ENCODE data around the gene PSME3IP1. TPM values are rescaled to one million over a fixed set of nuclear protein-coding genes. Genes with fewer than 3 reads are reported as not detected.

The PSME3IP1 gene
- total and polyA plus RNA-seq, 9 of the 15 experiments (the other 6 are each of a cell fraction or from before 2014, with no cell fraction given), result 63.8 to 187 (median 142) TPM

DNA sequence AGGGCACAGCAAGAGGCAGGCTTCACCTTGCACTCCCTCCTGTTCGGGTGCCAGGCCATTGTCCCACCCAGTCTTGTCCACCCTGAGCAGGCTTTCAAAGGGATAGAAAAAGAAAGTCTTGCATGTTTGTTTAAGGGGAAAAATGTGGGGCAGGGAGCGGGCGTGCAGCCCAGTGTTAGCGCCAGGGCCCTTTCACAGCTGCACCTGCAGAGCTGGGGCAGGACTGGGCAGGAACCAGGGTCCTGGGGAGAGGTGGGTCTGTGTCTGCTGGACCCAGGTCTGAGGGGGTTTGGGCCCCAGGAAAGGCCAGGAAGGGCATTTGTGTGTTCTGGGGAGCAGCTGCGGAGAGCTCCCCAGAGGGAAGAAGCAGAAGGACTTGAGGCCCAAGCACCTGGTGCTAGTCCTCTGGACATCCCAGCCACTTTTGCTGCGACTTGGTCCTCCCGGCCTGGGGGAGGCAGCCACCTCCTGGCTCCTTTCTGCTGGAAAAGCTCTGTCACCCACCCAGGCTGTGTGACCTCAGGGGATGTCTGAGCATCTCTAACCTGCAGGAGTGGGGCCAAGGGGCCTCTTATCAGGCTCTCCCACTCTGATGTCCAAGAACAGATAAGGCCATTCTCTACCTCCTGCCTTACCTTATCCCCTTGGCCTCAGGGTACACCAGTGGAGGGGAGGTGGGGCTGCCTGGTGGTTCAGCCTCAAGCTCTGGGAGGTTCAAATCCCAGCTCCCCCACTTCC is 44.7 kb downstream of the PSME3IP1 start:
- H3K27me3 ChIP-seq (ENCODE audit: control insufficient read depth in 2 of 2, insufficient read depth in 2 of 2, low read length in 2 of 2), result no peaks in the 10 kb centered on the region
- POLR2A ChIA-PET, result interaction anchor here (1.0 to 5.7 kb wide), 4 partner anchors 9 to 121 kb away, joined by 3 to 27 read pairs (median 4); no protein-coding TSS in a partner anchor
- H3K4me2 ChIP-seq (ENCODE audit: insufficient read depth, low read length), result peak overlapping the region; percentile 6; the same call in 1 of the 2 replicates
- ATAC-seq (peak; percentile 62), FAIRE-seq (peak; percentile 80), DNase-seq (ENCODE audit: extremely low read depth in 1 of 4, low spot score in 3 of 4) (peak; percentile 58 to 83 (median 76))
- peak overlapping the region in 1 of 2 experiments; percentile 73; a peak in 2 of 4 replicates for H3K9ac ChIP-seq (ENCODE audit: insufficient read depth in 1 of 2, low read depth in 2 of 2, low read length in 2 of 2)
- H3K79me2 ChIP-seq (ENCODE audit: control insufficient read depth, insufficient read depth, low read length), result no peaks in the 10 kb centered on the region
- intact Hi-C loops (cut with micrococcal nuclease) (no loop called here), in situ Hi-C loops (cut with MboI) (no loop called here)
- peaks cover 23 to 35% of the 10 kb centered on the region in 2 experiments for H3K4me1 ChIP-seq (replicated peaks in 1 of 2; ENCODE audit: control insufficient read depth in 2 of 2, insufficient read depth in 2 of 2, low read length in 2 of 2)
- CTCF ChIA-PET (ENCODE audit: low intra/inter-chr PET ratio), result no interaction called here
- no peaks in the 10 kb centered on the region for H3K9me3 ChIP-seq (replicated peaks; ENCODE audit: control insufficient read depth, insufficient read depth, low read depth, low read length)
- H4K20me1 ChIP-seq (replicated peaks; ENCODE audit: control insufficient read depth, insufficient read depth, low read length), result 0 out of 2 replicates have a peak, but pooled peaks cover 3% of the 10 kb centered on the region
- no TSS peak for BruUV-seq (replicated peaks)
- no peak overlapping the region for H3K4me3 ChIP-seq
- H3K27ac ChIP-seq (ENCODE audit: extremely low read depth, low read depth, low read length), result no peak overlapping the region
- no peaks in the 10 kb centered on the region for H3K9me1 ChIP-seq (ENCODE audit: control insufficient read depth, insufficient read depth, low read length)
- H3K36me3 ChIP-seq (ENCODE audit: control insufficient read depth, insufficient read depth, low read length), result no peaks in the 10 kb centered on the region
- 52% methylated on average over 6 of the region's 7 CpGs for WGBS (ENCODE audit: insufficient coverage, low coverage, missing lambda C conversion rate)
- H2AFZ ChIP-seq (ENCODE audit: low read depth, low read length), result peak overlapping the region; percentile 21; the same call in 1 of the 2 replicates
- TF ChIP-seq SMARCE1 (IDR thresholded peaks at IDR 0.05), result 0 out of 2 replicates have a peak, but pooled peaks have one; percentile 29
- no peak for TF ChIP-seq ELF2 (CRISPR knock-in tag; IDR thresholded peaks at IDR 0.05)
- TF ChIP-seq KHSRP (IDR thresholded peaks at IDR 0.05), result no peak
- TF ChIP-seq, protein P1, sequence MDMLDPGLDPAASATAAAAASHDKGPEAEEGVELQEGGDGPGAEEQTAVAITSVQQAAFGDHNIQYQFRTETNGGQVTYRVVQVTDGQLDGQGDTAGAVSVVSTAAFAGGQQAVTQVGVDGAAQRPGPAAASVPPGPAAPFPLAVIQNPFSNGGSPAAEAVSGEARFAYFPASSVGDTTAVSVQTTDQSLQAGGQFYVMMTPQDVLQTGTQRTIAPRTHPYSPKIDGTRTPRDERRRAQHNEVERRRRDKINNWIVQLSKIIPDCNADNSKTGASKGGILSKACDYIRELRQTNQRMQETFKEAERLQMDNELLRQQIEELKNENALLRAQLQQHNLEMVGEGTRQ (CRISPR knock-in tag; IDR thresholded peaks at IDR 0.05), result no peak
- TF ChIP-seq DPF2 (IDR thresholded peaks at IDR 0.05), result peak; percentile 70
- TF ChIP-seq TCF3 (CRISPR knock-in tag; IDR thresholded peaks at IDR 0.05), result peak; percentile 69
- TF ChIP-seq ZNF766 (CRISPR knock-in tag; conservative IDR thresholded peaks at IDR 0.05), result no peak
- TF ChIP-seq, protein P2, sequence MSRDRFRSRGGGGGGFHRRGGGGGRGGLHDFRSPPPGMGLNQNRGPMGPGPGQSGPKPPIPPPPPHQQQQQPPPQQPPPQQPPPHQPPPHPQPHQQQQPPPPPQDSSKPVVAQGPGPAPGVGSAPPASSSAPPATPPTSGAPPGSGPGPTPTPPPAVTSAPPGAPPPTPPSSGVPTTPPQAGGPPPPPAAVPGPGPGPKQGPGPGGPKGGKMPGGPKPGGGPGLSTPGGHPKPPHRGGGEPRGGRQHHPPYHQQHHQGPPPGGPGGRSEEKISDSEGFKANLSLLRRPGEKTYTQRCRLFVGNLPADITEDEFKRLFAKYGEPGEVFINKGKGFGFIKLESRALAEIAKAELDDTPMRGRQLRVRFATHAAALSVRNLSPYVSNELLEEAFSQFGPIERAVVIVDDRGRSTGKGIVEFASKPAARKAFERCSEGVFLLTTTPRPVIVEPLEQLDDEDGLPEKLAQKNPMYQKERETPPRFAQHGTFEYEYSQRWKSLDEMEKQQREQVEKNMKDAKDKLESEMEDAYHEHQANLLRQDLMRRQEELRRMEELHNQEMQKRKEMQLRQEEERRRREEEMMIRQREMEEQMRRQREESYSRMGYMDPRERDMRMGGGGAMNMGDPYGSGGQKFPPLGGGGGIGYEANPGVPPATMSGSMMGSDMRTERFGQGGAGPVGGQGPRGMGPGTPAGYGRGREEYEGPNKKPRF (IDR thresholded peaks at IDR 0.05; ENCODE audit: low read depth, low read length), result no peak
- no peak for TF ChIP-seq ZFP36 (IDR thresholded peaks at IDR 0.05; ENCODE audit: low read depth, low read length, partially characterized antibody)
- no peak for TF ChIP-seq GTF2A2 (tag; IDR thresholded peaks at IDR 0.05)
- TF ChIP-seq ZNF124 (CRISPR knock-in tag; IDR thresholded peaks at IDR 0.05), result no peak
- TF ChIP-seq TEAD4 (IDR thresholded peaks at IDR 0.05; ENCODE audit: low read length), result peak; percentile 59
- TF ChIP-seq TEAD4 (CRISPR knock-in tag; IDR thresholded peaks at IDR 0.05; ENCODE audit: borderline replicate concordance), result no peak
- TF ChIP-seq, protein P3, sequence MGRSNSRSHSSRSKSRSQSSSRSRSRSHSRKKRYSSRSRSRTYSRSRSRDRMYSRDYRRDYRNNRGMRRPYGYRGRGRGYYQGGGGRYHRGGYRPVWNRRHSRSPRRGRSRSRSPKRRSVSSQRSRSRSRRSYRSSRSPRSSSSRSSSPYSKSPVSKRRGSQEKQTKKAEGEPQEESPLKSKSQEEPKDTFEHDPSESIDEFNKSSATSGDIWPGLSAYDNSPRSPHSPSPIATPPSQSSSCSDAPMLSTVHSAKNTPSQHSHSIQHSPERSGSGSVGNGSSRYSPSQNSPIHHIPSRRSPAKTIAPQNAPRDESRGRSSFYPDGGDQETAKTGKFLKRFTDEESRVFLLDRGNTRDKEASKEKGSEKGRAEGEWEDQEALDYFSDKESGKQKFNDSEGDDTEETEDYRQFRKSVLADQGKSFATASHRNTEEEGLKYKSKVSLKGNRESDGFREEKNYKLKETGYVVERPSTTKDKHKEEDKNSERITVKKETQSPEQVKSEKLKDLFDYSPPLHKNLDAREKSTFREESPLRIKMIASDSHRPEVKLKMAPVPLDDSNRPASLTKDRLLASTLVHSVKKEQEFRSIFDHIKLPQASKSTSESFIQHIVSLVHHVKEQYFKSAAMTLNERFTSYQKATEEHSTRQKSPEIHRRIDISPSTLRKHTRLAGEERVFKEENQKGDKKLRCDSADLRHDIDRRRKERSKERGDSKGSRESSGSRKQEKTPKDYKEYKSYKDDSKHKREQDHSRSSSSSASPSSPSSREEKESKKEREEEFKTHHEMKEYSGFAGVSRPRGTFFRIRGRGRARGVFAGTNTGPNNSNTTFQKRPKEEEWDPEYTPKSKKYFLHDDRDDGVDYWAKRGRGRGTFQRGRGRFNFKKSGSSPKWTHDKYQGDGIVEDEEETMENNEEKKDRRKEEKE (IDR thresholded peaks at IDR 0.05; ENCODE audit: borderline replicate concordance in 1 of 2, control insufficient read depth in 1 of 2, low read depth in 2 of 2, low read length in 1 of 2), result no peak
- TF ChIP-seq ZEB2 (IDR thresholded peaks at IDR 0.05), result peak; percentile 70; the same call in 1 of the 2 replicates
- TF ChIP-seq CBFA2T3 (IDR thresholded peaks at IDR 0.05), result peak; percentile 80
- no peak for TF ChIP-seq HMGN3 (IDR thresholded peaks at IDR 0.05; ENCODE audit: borderline replicate concordance, extremely low read depth, insufficient read length, low read depth, low read length)

All from K562 (cell line).